GM23338 (cell line): ENCODE data around the gene NACA2. TPM values are rescaled to one million over a fixed set of nuclear protein-coding genes. Genes with fewer than 3 reads are reported as not detected.

Source experiments
- ATAC-seq: fragments of 200-7000 bp; cut with Tn5 transposase; 3 replicates; pipeline ENCODE4 v1.9.1; 2020
- DNase-seq: peaks from one replicate; pipeline ENCODE4 v3.0.0-alpha.2; 2015; ENCODE audit warnings: low spot score
- H2AFZ ChIP-seq: fragments of 200-600 bp; sonication (generic); 2 replicates; pipeline ENCODE4 v1.8.0; 2016; ENCODE audit warnings: antibody characterized with exemption, mild to moderate bottlenecking, moderate library complexity
- H3F3A ChIP-seq: fragments of 200-600 bp; sonication (generic); replicated peaks from 2 replicates; pipeline ENCODE4 v1.8.0; 2017; ENCODE audit warnings: antibody characterized with exemption, mixed run types, low read depth
- H3K27ac ChIP-seq: fragments of 200-600 bp; sonication (generic); 2 replicates; pipeline ENCODE4 v1.6.1; 2016; ENCODE audit warnings: low read depth
- H3K27me3 ChIP-seq: fragments of 200-600 bp; sonication (generic); 2 replicates; pipeline ENCODE4 v1.8.0; 2016; ENCODE audit warnings: mild to moderate bottlenecking, mixed run types, moderate library complexity; ENCODE audit not compliant: insufficient read depth
- H3K36me3 ChIP-seq: fragments of 200-600 bp; sonication (generic); 2 replicates; pipeline ENCODE4 v1.8.0; 2016; ENCODE audit warnings: mild to moderate bottlenecking; ENCODE audit not compliant: insufficient read depth
- H3K4me1 ChIP-seq: fragments of 200-600 bp; sonication (generic); 2 replicates; pipeline ENCODE4 v1.8.0; 2016; ENCODE audit warnings: mild to moderate bottlenecking, moderate library complexity; ENCODE audit not compliant: insufficient read depth
- H3K4me2 ChIP-seq: fragments of 200-600 bp; sonication (generic); 2 replicates; pipeline ENCODE4 v1.7.1; 2017; ENCODE audit warnings: mixed run types
- H3K4me3 ChIP-seq: fragments of 200-600 bp; sonication (generic); 2 replicates; pipeline ENCODE4 v1.6.1; 2016; ENCODE audit warnings: mixed run types
- H3K79me2 ChIP-seq: fragments of 200-600 bp; sonication (generic); replicated peaks from 2 replicates; pipeline ENCODE4 v1.8.0; 2017; ENCODE audit warnings: mild to moderate bottlenecking; ENCODE audit not compliant: insufficient read depth
- H3K9me2 ChIP-seq: fragments of 200-600 bp; sonication (generic); 2 replicates; pipeline ENCODE4 v1.8.0; 2017; ENCODE audit not compliant: insufficient read depth
- H4K20me1 ChIP-seq: fragments of 200-600 bp; sonication (generic); replicated peaks from 2 replicates; pipeline ENCODE4 v1.8.0; 2017; ENCODE audit warnings: mild to moderate bottlenecking; ENCODE audit not compliant: insufficient read depth
- H3K27ac Mint-ChIP-seq: 2 replicates; pipeline ENCODE4 v1.8.0; 2020; ENCODE audit warnings: inconsistent platforms, mild to moderate bottlenecking, moderate library complexity, mixed read lengths
- H3K27me3 Mint-ChIP-seq: 3 replicates; pipeline ENCODE4 v1.8.0; 2022; ENCODE audit warnings: low read depth, mild to moderate bottlenecking, moderate library complexity, mixed read lengths, inconsistent platforms; ENCODE audit not compliant: insufficient read depth, poor library complexity
- H3K36me3 Mint-ChIP-seq: 3 replicates; pipeline ENCODE4 v1.8.0; 2021; ENCODE audit warnings: low read depth, mild to moderate bottlenecking, inconsistent platforms, moderate library complexity, mixed read lengths
- H3K4me1 Mint-ChIP-seq: 3 replicates; pipeline ENCODE4 v1.8.0; 2020; ENCODE audit warnings: mild to moderate bottlenecking, inconsistent platforms, mixed read lengths
- H3K4me3 Mint-ChIP-seq: 3 replicates; pipeline ENCODE4 v1.8.0; 2021; ENCODE audit warnings: moderate library complexity, mild to moderate bottlenecking, inconsistent platforms, mixed read lengths
- H3K9me3 Mint-ChIP-seq: 3 replicates; pipeline ENCODE4 v1.8.0; 2020; ENCODE audit warnings: moderate library complexity, mild to moderate bottlenecking, inconsistent platforms, mixed read lengths
- CREB1 ChIP-seq: fragments of 250-450 bp; sonication (Bioruptor Pico); IDR thresholded peaks from 2 replicates; pipeline ENCODE4 v1.5.0; 2020; ENCODE audit warnings: low read depth, mild to moderate bottlenecking, moderate library complexity
- EZH2 ChIP-seq: fragments of 200-600 bp; sonication (generic); IDR thresholded peaks from one replicate; pipeline ENCODE4 v1.8.0; 2017; ENCODE audit warnings: antibody characterized with exemption, mild to moderate bottlenecking, low read depth; ENCODE audit not compliant: unreplicated experiment
- EZH2phosphoT487 ChIP-seq: fragments of 200-600 bp; sonication (generic); IDR thresholded peaks from one replicate; pipeline ENCODE4 v1.8.1; 2018; ENCODE audit warnings: antibody characterized with exemption; ENCODE audit not compliant: unreplicated experiment
- JUNB ChIP-seq: IDR thresholded peaks from one replicate; pipeline ENCODE4 v1.6.1; 2016; ENCODE audit warnings: antibody characterized with exemption; ENCODE audit not compliant: unreplicated experiment
- NANOG ChIP-seq: IDR thresholded peaks from 2 replicates; pipeline ENCODE4 v1.6.1; 2016; ENCODE audit warnings: antibody characterized with exemption, borderline replicate concordance
- POLR2AphosphoS5 ChIP-seq: IDR thresholded peaks from 2 replicates; pipeline ENCODE4 v1.6.1; 2016; ENCODE audit warnings: antibody characterized with exemption, low read depth
- STAT1 ChIP-seq: IDR thresholded peaks from one replicate; pipeline ENCODE4 v1.6.1; 2016; ENCODE audit warnings: antibody characterized with exemption; ENCODE audit not compliant: unreplicated experiment
- ZNF114 ChIP-seq: fragments of 250-450 bp; sonication (Bioruptor Pico); IDR thresholded peaks from 2 replicates; pipeline ENCODE4 v1.5.0; 2020; ENCODE audit warnings: mild to moderate bottlenecking, moderate library complexity
- ZNF331 ChIP-seq: fragments of 250-450 bp; sonication (Bioruptor Pico); IDR thresholded peaks from 2 replicates; pipeline ENCODE4 v1.5.0; 2020; ENCODE audit warnings: low read depth, mild to moderate bottlenecking, moderate library complexity
- ZNF462 ChIP-seq: fragments of 250-450 bp; sonication (Bioruptor Pico); IDR thresholded peaks from 2 replicates; pipeline ENCODE4 v1.5.0; 2020; ENCODE audit warnings: mild to moderate bottlenecking, moderate library complexity
- polyA plus RNA-seq: library from polyadenylated mRNA; unstranded; fragments of >200 nt; fragmentation: Nextera tagmentation; extraction: Ambion mirVana; gene quantifications from 2 replicates; pipeline ENCODE4 v1.2.1, GENCODE V29; 2016
- total RNA-seq: library from RNA; depleted of rRNA; stranded (reverse); fragments of >200 nt; shearing (Covaris generic); gene quantifications from 2 replicates; pipeline ENCODE4 v1.2.3, GENCODE V29; 2014
- TF ChIP-seq, protein P1 (sequence below): IDR thresholded peaks from 2 replicates; pipeline ENCODE4 v1.6.1; 2016; ENCODE audit warnings: antibody characterized with exemption
- TF ChIP-seq, protein P2 (sequence below), 2 experiments: fragments of 200-600 bp in 1 of 2; sonication (generic) in 1 of 2; conservative IDR thresholded peaks; 2 replicates each; pipeline versions ENCODE4 v1.5.1 to v1.6.1; 2016 to 2017; ENCODE audit warnings: antibody characterized with exemption in 2 of 2, low read depth in 2 of 2, mild to moderate bottlenecking in 2 of 2, moderate library complexity in 1 of 2
- TF ChIP-seq, protein P3 (sequence below): IDR thresholded peaks from one replicate; pipeline ENCODE4 v1.6.1; 2018; ENCODE audit warnings: antibody characterized with exemption; ENCODE audit not compliant: unreplicated experiment

Gene NACA2
- total and polyA plus RNA-seq, 2 experiments from 2014 or later: 0.65 TPM; not detected in 1

GRCh38 chr17:61618950-61619349 lies 27.9 kb upstream of the NACA2 start:
- Histone ChIP-seq H3K27ac (no peak overlapping the region), H3K4me2 (no peak overlapping the region), H4K20me1 (no peaks in the 10 kb centered on the region), H3K79me2 (no peaks in the 10 kb centered on the region), H3K27me3 (no peaks in the 10 kb centered on the region), H3K36me3 (peaks cover 7% of the 10 kb centered on the region), H2AFZ (no peak overlapping the region), H3K4me1 (no peaks in the 10 kb centered on the region), H3F3A (no peaks in the 10 kb centered on the region), H3K9me2 (0 out of 2 replicates have a peak, but pooled peaks cover 4% of the 10 kb centered on the region), H3K4me3 (no peak overlapping the region)
- Mint-ChIP-seq H3K36me3 (peaks cover 21% of the 10 kb centered on the region; the same call in 2 of the 3 replicates), H3K9me3 (peaks cover 28% of the 10 kb centered on the region), H3K27ac (no peak overlapping the region), H3K4me1 (peaks cover 9% of the 10 kb centered on the region), H3K4me3 (no peak overlapping the region), H3K27me3 (no peaks in the 10 kb centered on the region)
- no peak for TF ChIP-seq NANOG
- TF ChIP-seq ZNF114: no peak
- TF ChIP-seq JUNB: no peak
- no peak for TF ChIP-seq POLR2AphosphoS5
- no peak for TF ChIP-seq ZNF462 (CRISPR knock-in tag)
- TF ChIP-seq, protein P1, sequence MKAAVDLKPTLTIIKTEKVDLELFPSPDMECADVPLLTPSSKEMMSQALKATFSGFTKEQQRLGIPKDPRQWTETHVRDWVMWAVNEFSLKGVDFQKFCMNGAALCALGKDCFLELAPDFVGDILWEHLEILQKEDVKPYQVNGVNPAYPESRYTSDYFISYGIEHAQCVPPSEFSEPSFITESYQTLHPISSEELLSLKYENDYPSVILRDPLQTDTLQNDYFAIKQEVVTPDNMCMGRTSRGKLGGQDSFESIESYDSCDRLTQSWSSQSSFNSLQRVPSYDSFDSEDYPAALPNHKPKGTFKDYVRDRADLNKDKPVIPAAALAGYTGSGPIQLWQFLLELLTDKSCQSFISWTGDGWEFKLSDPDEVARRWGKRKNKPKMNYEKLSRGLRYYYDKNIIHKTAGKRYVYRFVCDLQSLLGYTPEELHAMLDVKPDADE: no peak
- no peak for TF ChIP-seq CREB1 (CRISPR knock-in tag)
- TF ChIP-seq, protein P2, sequence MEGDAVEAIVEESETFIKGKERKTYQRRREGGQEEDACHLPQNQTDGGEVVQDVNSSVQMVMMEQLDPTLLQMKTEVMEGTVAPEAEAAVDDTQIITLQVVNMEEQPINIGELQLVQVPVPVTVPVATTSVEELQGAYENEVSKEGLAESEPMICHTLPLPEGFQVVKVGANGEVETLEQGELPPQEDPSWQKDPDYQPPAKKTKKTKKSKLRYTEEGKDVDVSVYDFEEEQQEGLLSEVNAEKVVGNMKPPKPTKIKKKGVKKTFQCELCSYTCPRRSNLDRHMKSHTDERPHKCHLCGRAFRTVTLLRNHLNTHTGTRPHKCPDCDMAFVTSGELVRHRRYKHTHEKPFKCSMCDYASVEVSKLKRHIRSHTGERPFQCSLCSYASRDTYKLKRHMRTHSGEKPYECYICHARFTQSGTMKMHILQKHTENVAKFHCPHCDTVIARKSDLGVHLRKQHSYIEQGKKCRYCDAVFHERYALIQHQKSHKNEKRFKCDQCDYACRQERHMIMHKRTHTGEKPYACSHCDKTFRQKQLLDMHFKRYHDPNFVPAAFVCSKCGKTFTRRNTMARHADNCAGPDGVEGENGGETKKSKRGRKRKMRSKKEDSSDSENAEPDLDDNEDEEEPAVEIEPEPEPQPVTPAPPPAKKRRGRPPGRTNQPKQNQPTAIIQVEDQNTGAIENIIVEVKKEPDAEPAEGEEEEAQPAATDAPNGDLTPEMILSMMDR (conservative IDR thresholded peaks at IDR 0.05; ENCODE audit: low read depth in 2 of 2): no peak
- no peak for TF ChIP-seq STAT1
- TF ChIP-seq ZNF331 (CRISPR knock-in tag): no peak
- TF ChIP-seq EZH2: no peak
- TF ChIP-seq EZH2phosphoT487: no peak
- TF ChIP-seq, protein P3, sequence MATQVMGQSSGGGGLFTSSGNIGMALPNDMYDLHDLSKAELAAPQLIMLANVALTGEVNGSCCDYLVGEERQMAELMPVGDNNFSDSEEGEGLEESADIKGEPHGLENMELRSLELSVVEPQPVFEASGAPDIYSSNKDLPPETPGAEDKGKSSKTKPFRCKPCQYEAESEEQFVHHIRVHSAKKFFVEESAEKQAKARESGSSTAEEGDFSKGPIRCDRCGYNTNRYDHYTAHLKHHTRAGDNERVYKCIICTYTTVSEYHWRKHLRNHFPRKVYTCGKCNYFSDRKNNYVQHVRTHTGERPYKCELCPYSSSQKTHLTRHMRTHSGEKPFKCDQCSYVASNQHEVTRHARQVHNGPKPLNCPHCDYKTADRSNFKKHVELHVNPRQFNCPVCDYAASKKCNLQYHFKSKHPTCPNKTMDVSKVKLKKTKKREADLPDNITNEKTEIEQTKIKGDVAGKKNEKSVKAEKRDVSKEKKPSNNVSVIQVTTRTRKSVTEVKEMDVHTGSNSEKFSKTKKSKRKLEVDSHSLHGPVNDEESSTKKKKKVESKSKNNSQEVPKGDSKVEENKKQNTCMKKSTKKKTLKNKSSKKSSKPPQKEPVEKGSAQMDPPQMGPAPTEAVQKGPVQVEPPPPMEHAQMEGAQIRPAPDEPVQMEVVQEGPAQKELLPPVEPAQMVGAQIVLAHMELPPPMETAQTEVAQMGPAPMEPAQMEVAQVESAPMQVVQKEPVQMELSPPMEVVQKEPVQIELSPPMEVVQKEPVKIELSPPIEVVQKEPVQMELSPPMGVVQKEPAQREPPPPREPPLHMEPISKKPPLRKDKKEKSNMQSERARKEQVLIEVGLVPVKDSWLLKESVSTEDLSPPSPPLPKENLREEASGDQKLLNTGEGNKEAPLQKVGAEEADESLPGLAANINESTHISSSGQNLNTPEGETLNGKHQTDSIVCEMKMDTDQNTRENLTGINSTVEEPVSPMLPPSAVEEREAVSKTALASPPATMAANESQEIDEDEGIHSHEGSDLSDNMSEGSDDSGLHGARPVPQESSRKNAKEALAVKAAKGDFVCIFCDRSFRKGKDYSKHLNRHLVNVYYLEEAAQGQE: no peak
- ATAC-seq (no peak), DNase-seq (no peak)
